Mesodermal cell (in vitro differentiated cells): ENCODE data around the gene WRAP53.

ENCODE experiments used
- H3K27ac ChIP-seq: 2 replicates; pipeline ENCODE4 v1.7.0; 2013; ENCODE audit warnings: mild to moderate bottlenecking, low read depth, low read length, moderate library complexity; ENCODE audit not compliant: severe bottlenecking
- H3K36me3 ChIP-seq: 2 replicates; pipeline ENCODE4 v1.7.1; 2013; ENCODE audit warnings: mild to moderate bottlenecking, low read length, moderate library complexity; ENCODE audit not compliant: control insufficient read depth, insufficient read depth
- H3K4me1 ChIP-seq: one replicate; pipeline ENCODE4 v1.7.1; 2013; ENCODE audit warnings: mild to moderate bottlenecking, low read length; ENCODE audit not compliant: insufficient read depth, control insufficient read depth, poor library complexity, severe bottlenecking
- H3K4me3 ChIP-seq: 2 replicates; pipeline ENCODE4 v1.7.0; 2013; ENCODE audit warnings: low read length, control low read depth, mild to moderate bottlenecking; ENCODE audit not compliant: insufficient read depth, poor library complexity, severe bottlenecking; ENCODE audit errors: extremely low read depth
- H3K9me3 ChIP-seq: 2 replicates; pipeline ENCODE4 v1.7.1; 2013; ENCODE audit warnings: mild to moderate bottlenecking, low read length, moderate library complexity; ENCODE audit not compliant: control insufficient read depth
- WGBS, 2 experiments: methylation state at CpG; one replicate each; pipeline ENCODE4 v1.1.5; 2013; ENCODE audit warnings: missing lambda C conversion rate in 2 of 2; ENCODE audit not compliant: insufficient coverage in 2 of 2; 5-methylcytosine and 5-hydroxymethylcytosine counted together

The WRAP53 gene

GRCh38 chr17:7702776-7703175 is 14.5 kb downstream of the WRAP53 start:
- Histone ChIP-seq H3K9me3 (no peaks in the 10 kb centered on the region), H3K36me3 (peaks cover 12% of the 10 kb centered on the region), H3K4me1 (peaks cover 23% of the 10 kb centered on the region), H3K27ac (no peak overlapping the region), H3K4me3 (no peak overlapping the region)
- WGBS, 2 experiments: 91 to 93% methylated on average over 12 of the region's 13 CpGs

GRCh38 chr17:7703584-7704479 is 15.6 kb downstream of the WRAP53 start:
- peak overlapping the region; percentile 75 for H3K4me3 ChIP-seq
- H3K27ac ChIP-seq: peak overlapping the region; percentile 92
- no peaks in the 10 kb centered on the region for H3K9me3 ChIP-seq
- WGBS, 2 experiments: 7 to 14% methylated on average over 7 to 19 of the region's 24 CpGs
- H3K4me1 ChIP-seq: peaks cover 23% of the 10 kb centered on the region
- peaks cover 7% of the 10 kb centered on the region for H3K36me3 ChIP-seq

- H3K4me1 ChIP-seq: peaks cover 23% of the 10 kb centered on the region
- H3K36me3 ChIP-seq: peaks cover 10% of the 10 kb centered on the region
- peak within 1 kb of the TSS; percentile 75 for H3K4me3 ChIP-seq
- 3 to 5% methylated on average over 13 to 17 of the region's 45 CpGs for WGBS, 2 experiments
- no peaks in the 10 kb centered on the region for H3K9me3 ChIP-seq
- H3K27ac ChIP-seq: peak within 1 kb of the TSS; percentile 92
Observed at GRCh38 chr17:7704601-7705268, 16.5 kb downstream of the WRAP53 start, which contains the start of gene EFNB3. Gene EFNB3, plus strand, starts transcription at chr17:7705202. Its CDS starts 397 bp downstream, at chr17:7705599.

DNA sequence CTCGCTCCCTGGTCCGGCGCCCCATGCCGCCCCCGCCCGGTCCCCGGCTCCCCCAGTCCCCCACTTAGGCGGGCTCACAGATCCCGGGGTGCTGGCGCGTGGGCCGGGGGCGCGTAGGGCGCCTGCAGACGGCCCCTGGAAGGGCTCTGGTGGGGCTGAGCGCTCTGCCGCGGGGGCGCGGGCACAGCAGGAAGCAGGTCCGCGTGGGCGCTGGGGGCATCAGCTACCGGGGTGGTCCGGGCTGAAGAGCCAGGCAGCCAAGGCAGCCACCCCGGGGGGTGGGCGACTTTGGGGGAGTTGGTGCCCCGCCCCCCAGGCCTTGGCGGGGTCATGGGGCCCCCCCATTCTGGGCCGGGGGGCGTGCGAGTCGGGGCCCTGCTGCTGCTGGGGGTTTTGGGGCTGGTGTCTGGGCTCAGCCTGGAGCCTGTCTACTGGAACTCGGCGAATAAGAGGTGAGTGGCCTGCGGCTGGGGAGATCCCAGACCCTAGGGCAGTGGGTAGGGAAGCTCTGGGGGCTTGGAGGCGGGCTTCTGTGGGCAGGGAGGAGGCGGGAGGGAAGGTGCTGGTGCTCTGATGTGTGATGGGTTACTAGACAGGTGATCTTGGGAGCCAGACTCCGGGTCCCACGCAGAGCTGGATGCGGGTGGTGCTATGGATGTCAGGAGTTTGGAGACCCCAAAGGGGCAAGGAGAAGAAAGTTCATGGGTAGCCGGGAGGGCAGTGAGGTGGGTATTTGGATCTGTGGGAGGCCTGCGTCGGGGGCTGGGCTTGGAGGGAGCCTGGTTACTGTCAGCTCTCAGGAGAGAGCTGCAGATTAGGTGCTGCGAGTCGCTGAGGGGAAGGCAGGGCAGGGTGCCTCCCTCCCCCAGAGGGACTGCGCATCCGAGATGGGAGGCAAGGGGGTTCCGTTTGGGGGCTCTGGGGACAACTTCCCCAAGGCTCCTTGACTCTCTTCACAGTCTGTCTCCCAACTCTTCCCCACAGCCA is 17.3 kb downstream of the WRAP53 start:
- Histone ChIP-seq H3K9me3 (no peaks in the 10 kb centered on the region), H3K36me3 (peaks cover 17% of the 10 kb centered on the region), H3K27ac (peak overlapping the region; percentile 37), H3K4me1 (peaks cover 26% of the 10 kb centered on the region), H3K4me3 (peak overlapping the region; percentile 75)
- 2 to 3% methylated on average over 23 to 24 of the region's 50 CpGs for WGBS, 2 experiments

DNA sequence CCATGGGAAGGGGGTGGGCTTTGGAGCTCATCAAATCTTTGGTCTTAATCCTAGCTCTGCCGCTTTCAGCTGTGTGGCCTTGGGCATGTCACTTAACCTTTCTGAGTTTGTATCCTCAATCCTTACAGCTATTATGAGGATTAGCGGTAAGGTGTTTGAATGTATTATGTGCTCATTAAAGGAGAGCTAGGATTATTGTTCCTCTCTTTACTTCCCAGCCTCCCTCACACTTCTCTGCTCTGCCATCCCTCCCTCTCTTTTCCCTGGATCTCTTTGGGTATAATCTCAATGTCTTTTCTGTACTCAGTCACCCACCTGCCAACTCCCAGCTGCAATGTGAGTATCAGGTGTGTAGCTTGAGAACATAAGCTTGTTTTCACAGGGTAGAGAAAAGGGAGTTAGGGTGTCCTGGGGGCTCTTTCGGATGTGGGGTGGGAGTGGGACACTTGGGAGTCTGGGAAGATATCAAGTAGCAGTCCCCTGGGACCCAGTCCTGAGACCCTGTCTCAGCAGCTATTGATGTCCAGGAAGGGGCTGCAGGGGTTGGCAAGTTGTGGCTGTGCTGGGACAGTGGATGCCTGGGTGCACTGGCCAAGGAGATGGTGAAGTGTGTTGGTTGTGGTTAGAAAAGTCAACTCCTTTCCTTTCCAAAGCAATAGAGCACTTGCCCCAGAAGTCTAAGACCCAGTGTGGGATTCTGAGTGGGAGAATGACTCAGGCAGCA is 18.5 kb downstream of the WRAP53 start:
- H3K4me1 ChIP-seq: peaks cover 29% of the 10 kb centered on the region
- H3K4me3 ChIP-seq: peak overlapping the region; percentile 75
- H3K9me3 ChIP-seq: no peaks in the 10 kb centered on the region
- H3K27ac ChIP-seq: no peak overlapping the region
- peaks cover 15% of the 10 kb centered on the region for H3K36me3 ChIP-seq
- 67 to 83% methylated on average over 1 to 2 of the region's 3 CpGs for WGBS, 2 experiments

DNA sequence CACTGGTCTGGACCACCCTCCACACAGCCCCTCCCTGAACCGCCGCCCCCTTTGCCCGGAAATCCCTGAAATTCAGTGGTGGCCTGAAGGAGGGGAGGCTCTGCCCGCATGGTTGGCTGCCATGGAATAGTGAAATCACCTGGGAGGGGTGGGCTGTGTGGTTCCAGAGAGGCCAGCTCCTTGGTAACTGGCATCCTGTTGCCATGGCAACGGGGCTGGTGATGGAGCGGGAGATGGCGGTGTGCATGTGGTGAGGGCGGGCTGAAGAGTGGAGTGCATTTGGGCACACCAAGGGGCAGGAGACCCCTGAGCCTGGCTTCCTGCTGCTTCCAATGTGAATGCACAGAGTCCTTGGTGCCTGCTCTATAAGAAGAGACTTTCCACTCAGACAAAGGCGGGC is 19.2 kb downstream of the WRAP53 start:
- H3K9me3 ChIP-seq: no peaks in the 10 kb centered on the region
- H3K4me3 ChIP-seq: no peak overlapping the region
- H3K4me1 ChIP-seq: peaks cover 29% of the 10 kb centered on the region
- WGBS, 2 experiments: 85 to 88% methylated on average over 6 to 8 of the region's 9 CpGs
- H3K36me3 ChIP-seq: peaks cover 15% of the 10 kb centered on the region
- no peak overlapping the region for H3K27ac ChIP-seq

GRCh38 chr17:7707858-7708750 is 19.8 kb downstream of the WRAP53 start:
- no peaks in the 10 kb centered on the region for H3K9me3 ChIP-seq
- H3K36me3 ChIP-seq: peaks cover 15% of the 10 kb centered on the region
- H3K27ac ChIP-seq: no peak overlapping the region
- peaks cover 28% of the 10 kb centered on the region for H3K4me1 ChIP-seq
- no peak overlapping the region for H3K4me3 ChIP-seq
- 89 to 94% methylated on average over 9 to 19 of the region's 22 CpGs for WGBS, 2 experiments

- Histone ChIP-seq H3K9me3 (no peaks in the 10 kb centered on the region), H3K4me1 (peaks cover 19% of the 10 kb centered on the region), H3K27ac (no peak overlapping the region), H3K36me3 (peaks cover 15% of the 10 kb centered on the region), H3K4me3 (no peak overlapping the region)
- 90% methylated on average over 3 of the region's 11 CpGs; no CpG with 5 or more reads in 1 of the 2 experiments for WGBS, 2 experiments
Observed at GRCh38 chr17:7709031-7709430, 20.8 kb downstream of the WRAP53 start.

- H3K27ac ChIP-seq: peak overlapping the region; percentile 23
- H3K36me3 ChIP-seq: peaks cover 15% of the 10 kb centered on the region
- H3K9me3 ChIP-seq: no peaks in the 10 kb centered on the region
- H3K4me3 ChIP-seq: no peak overlapping the region
- 85% methylated on average over 6 to 7 of the region's 7 CpGs for WGBS, 2 experiments
- peaks cover 13% of the 10 kb centered on the region for H3K4me1 ChIP-seq
Observed at GRCh38 chr17:7710301-7710700, 22.0 kb downstream of the WRAP53 start.
